Loucy (cell line): ENCODE measurements around the gene ZFAND3.

Experiments
- EZH2phosphoT487 ChIP-seq: fragments of 200-600 bp; IDR thresholded peaks from 2 replicates; pipeline ENCODE4 v1.6.1; 2018; ENCODE audit warnings: antibody characterized with exemption, mild to moderate bottlenecking, moderate library complexity, borderline replicate concordance
- TF ChIP-seq, protein P1 (sequence below): fragments of 200-600 bp; sonication (generic); conservative IDR thresholded peaks from 2 replicates; pipeline ENCODE4 v1.5.1; 2014; ENCODE audit warnings: mild to moderate bottlenecking, antibody characterized with exemption, low read length

- TF ChIP-seq, protein P1, sequence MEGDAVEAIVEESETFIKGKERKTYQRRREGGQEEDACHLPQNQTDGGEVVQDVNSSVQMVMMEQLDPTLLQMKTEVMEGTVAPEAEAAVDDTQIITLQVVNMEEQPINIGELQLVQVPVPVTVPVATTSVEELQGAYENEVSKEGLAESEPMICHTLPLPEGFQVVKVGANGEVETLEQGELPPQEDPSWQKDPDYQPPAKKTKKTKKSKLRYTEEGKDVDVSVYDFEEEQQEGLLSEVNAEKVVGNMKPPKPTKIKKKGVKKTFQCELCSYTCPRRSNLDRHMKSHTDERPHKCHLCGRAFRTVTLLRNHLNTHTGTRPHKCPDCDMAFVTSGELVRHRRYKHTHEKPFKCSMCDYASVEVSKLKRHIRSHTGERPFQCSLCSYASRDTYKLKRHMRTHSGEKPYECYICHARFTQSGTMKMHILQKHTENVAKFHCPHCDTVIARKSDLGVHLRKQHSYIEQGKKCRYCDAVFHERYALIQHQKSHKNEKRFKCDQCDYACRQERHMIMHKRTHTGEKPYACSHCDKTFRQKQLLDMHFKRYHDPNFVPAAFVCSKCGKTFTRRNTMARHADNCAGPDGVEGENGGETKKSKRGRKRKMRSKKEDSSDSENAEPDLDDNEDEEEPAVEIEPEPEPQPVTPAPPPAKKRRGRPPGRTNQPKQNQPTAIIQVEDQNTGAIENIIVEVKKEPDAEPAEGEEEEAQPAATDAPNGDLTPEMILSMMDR: no peak
- TF ChIP-seq EZH2phosphoT487: no peak
Observed at GRCh38 chr6:38149531-38149930, 330.0 kb downstream of the ZFAND3 start.
